H9 (cell line): ENCODE results near the gene CARMIL3. TPM values are rescaled to one million over a fixed set of nuclear protein-coding genes. Genes with fewer than 3 reads are reported as not detected.

ENCODE experiments used
- DNase-seq: peaks from one replicate; pipeline ENCODE4 v3.0.0-alpha.2; 2017
- H2AFZ ChIP-seq: one replicate; pipeline ENCODE4 v1.6.1; 2013; ENCODE audit warnings: mild to moderate bottlenecking, low read length, control low read depth, moderate library complexity
- H2AK5ac ChIP-seq: 2 replicates; pipeline ENCODE4 v1.6.1; 2013; ENCODE audit warnings: low read length, control low read depth, mixed read lengths; ENCODE audit not compliant: insufficient read length
- H2BK120ac ChIP-seq: one replicate; pipeline ENCODE4 v1.6.1; 2013; ENCODE audit warnings: low read depth, mild to moderate bottlenecking, low read length, control low read depth, inconsistent platforms; ENCODE audit not compliant: poor library complexity, severe bottlenecking
- H2BK12ac ChIP-seq: 2 replicates; pipeline ENCODE4 v1.6.1; 2013; ENCODE audit warnings: low read length, control low read depth, mixed read lengths, low read depth; ENCODE audit not compliant: insufficient read length
- H2BK15ac ChIP-seq: 2 replicates; pipeline ENCODE4 v1.6.1; 2013; ENCODE audit warnings: low read depth, low read length, control low read depth
- H2BK20ac ChIP-seq: one replicate; pipeline ENCODE4 v1.6.1; 2013; ENCODE audit warnings: low read depth, mild to moderate bottlenecking, low read length, control low read depth, inconsistent platforms; ENCODE audit not compliant: poor library complexity, severe bottlenecking
- H2BK5ac ChIP-seq: 2 replicates; pipeline ENCODE4 v1.6.1; 2013; ENCODE audit warnings: low read length, control low read depth, mixed read lengths; ENCODE audit not compliant: insufficient read length
- H3K14ac ChIP-seq: 2 replicates; pipeline ENCODE4 v1.6.1; 2013; ENCODE audit warnings: low read length, control low read depth; ENCODE audit not compliant: insufficient read depth
- H3K18ac ChIP-seq: 2 replicates; pipeline ENCODE4 v1.6.1; 2013; ENCODE audit warnings: low read depth, mild to moderate bottlenecking, mixed read lengths, low read length, control low read depth; ENCODE audit not compliant: insufficient read length
- H3K23ac ChIP-seq: 2 replicates; pipeline ENCODE4 v1.6.1; 2013; ENCODE audit warnings: low read length, control low read depth, mixed read lengths, low read depth; ENCODE audit not compliant: insufficient read length
- H3K23me2 ChIP-seq: 2 replicates; pipeline ENCODE4 v1.6.1; 2013; ENCODE audit warnings: low read depth, mild to moderate bottlenecking, mixed read lengths, low read length, control low read depth; ENCODE audit not compliant: insufficient read length, poor library complexity, severe bottlenecking
- H3K27ac ChIP-seq: 2 replicates; pipeline ENCODE4 v1.5.1; 2013; ENCODE audit warnings: low read length, control low read depth, mixed read lengths, low read depth; ENCODE audit not compliant: insufficient read length
- H3K27me3 ChIP-seq: 2 replicates; pipeline ENCODE4 v1.6.1; 2013; ENCODE audit warnings: low read length, control low read depth, inconsistent platforms; ENCODE audit not compliant: insufficient read depth
- H3K4ac ChIP-seq: 2 replicates; pipeline ENCODE4 v1.6.1; 2013; ENCODE audit warnings: low read depth, mild to moderate bottlenecking, control low read depth, inconsistent platforms, low read length, moderate library complexity
- H3K4me1 ChIP-seq: 2 replicates; pipeline ENCODE4 v1.6.1; 2013; ENCODE audit warnings: low read length, control low read depth, inconsistent platforms; ENCODE audit not compliant: insufficient read depth
- H3K4me2 ChIP-seq: 2 replicates; pipeline ENCODE4 v1.6.1; 2013; ENCODE audit warnings: low read length, control low read depth, mixed read lengths; ENCODE audit not compliant: insufficient read length, insufficient read depth
- H3K56ac ChIP-seq: 2 replicates; pipeline ENCODE4 v1.6.1; 2013; ENCODE audit warnings: low read depth, mild to moderate bottlenecking, mixed read lengths, low read length, control low read depth; ENCODE audit not compliant: insufficient read length
- H3K79me1 ChIP-seq: 2 replicates; pipeline ENCODE4 v1.6.1; 2013; ENCODE audit warnings: low read depth, mild to moderate bottlenecking, moderate library complexity, low read length, control low read depth, inconsistent platforms; ENCODE audit not compliant: insufficient read depth, poor library complexity, severe bottlenecking
- H3K79me2 ChIP-seq: 2 replicates; pipeline ENCODE4 v1.6.1; 2013; ENCODE audit warnings: low read length, control low read depth, inconsistent platforms; ENCODE audit not compliant: insufficient read depth
- H3K9ac ChIP-seq: 2 replicates; pipeline ENCODE4 v1.6.1; 2013; ENCODE audit warnings: low read length, control low read depth, mixed read lengths; ENCODE audit not compliant: insufficient read length; ENCODE audit errors: extremely low read depth
- H3K9me3 ChIP-seq: one replicate; pipeline ENCODE4 v1.6.1; 2013; ENCODE audit warnings: low read depth, low read length, inconsistent platforms; ENCODE audit not compliant: control insufficient read depth
- H3T11ph ChIP-seq: one replicate; pipeline ENCODE4 v1.6.1; 2013; ENCODE audit warnings: mild to moderate bottlenecking, low read length, control low read depth, inconsistent platforms
- H4K20me1 ChIP-seq: one replicate; pipeline ENCODE4 v1.6.1; 2013; ENCODE audit not compliant: control insufficient read depth, insufficient read length, insufficient read depth
- H4K5ac ChIP-seq: 2 replicates; pipeline ENCODE4 v1.6.1; 2013; ENCODE audit warnings: low read depth, mild to moderate bottlenecking, mixed read lengths, low read length, control low read depth; ENCODE audit not compliant: insufficient read length
- H4K8ac ChIP-seq: replicated peaks from 2 replicates; pipeline ENCODE4 v1.6.1; 2013; ENCODE audit warnings: low read length, control low read depth, mixed read lengths, low read depth; ENCODE audit not compliant: insufficient read length
- H4K91ac ChIP-seq: 2 replicates; pipeline ENCODE4 v1.6.1; 2013; ENCODE audit warnings: low read depth, mild to moderate bottlenecking, moderate library complexity, mixed read lengths, low read length, control low read depth; ENCODE audit not compliant: insufficient read length
- H3K27ac Mint-ChIP-seq, 3 experiments: 2 replicates in 2 of 3; 3 replicates in 1 of 3; pipeline ENCODE4 v1.8.0; 2020 to 2021; ENCODE audit warnings: mixed read lengths in 3 of 3, mild to moderate bottlenecking in 1 of 3, moderate library complexity in 1 of 3
- H3K27me3 Mint-ChIP-seq: 2 replicates; pipeline ENCODE4 v1.8.0; 2021; ENCODE audit warnings: low read depth, mild to moderate bottlenecking, moderate library complexity, mixed read lengths
- H3K36me3 Mint-ChIP-seq, 3 experiments: 2 replicates in 2 of 3; 3 replicates in 1 of 3; pipeline ENCODE4 v1.8.0; 2020 to 2021; ENCODE audit warnings: low read depth in 3 of 3, mixed read lengths in 3 of 3; ENCODE audit not compliant: insufficient read depth in 1 of 3
- H3K4me1 Mint-ChIP-seq, 2 experiments: 2 replicates each; pipeline ENCODE4 v1.8.0; 2020; ENCODE audit warnings: mixed read lengths in 2 of 2
- H3K4me3 Mint-ChIP-seq, 2 experiments: 2 replicates in 1 of 2; 3 replicates in 1 of 2; pipeline ENCODE4 v1.8.0; 2020 to 2021; ENCODE audit warnings: mild to moderate bottlenecking in 2 of 2, mixed read lengths in 2 of 2, moderate library complexity in 1 of 2
- H3K9me3 Mint-ChIP-seq, 2 experiments: 2 replicates in 1 of 2; 3 replicates in 1 of 2; pipeline ENCODE4 v1.8.0; 2020; ENCODE audit warnings: mild to moderate bottlenecking in 2 of 2, mixed read lengths in 2 of 2, moderate library complexity in 1 of 2
- CTCF ChIP-seq: fragments of 200-600 bp; sonication (generic); conservative IDR thresholded peaks from 3 replicates; pipeline ENCODE4 v1.8.0; 2021; ENCODE audit warnings: antibody characterized with exemption, mild to moderate bottlenecking
- WGBS: extraction: QIAGEN DNeasy Blood & Tissue Kit; methylation state at CpG from one replicate; pipeline ENCODE4 v1.1.7; 2013; ENCODE audit warnings: missing lambda C conversion rate, low lambda C conversion rate, mixed read lengths; ENCODE audit not compliant: insufficient read length; ENCODE audit errors: extremely low coverage; 5-methylcytosine and 5-hydroxymethylcytosine counted together
- total RNA-seq: library from RNA; stranded (reverse); gene quantifications from 2 replicates; pipeline ENCODE4 v1.2.1, GENCODE V29; 2021

CARMIL3 gene
- total RNA-seq, 1 experiment from 2014 or later: 5.8 TPM

DNA sequence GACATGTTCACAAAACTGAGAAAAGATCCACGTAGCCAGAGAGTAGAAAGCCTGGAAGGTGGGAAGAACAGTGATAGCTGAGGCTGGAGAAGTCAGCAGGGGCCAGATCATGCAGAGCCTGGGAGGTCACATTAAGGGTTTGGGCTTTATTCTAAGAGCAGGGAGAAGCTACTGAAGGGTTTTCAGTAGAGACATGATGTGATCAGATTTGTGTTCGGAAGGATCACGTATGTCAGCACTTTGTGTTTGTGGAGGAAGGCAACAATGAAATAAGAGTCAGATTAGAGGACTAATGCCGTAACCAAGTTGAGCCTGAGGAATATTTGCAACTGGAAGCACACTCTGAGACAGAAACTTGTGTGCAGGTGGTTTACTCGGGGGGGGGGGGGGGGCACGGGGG lies 38.1 kb downstream of the CARMIL3 start:
- Histone ChIP-seq H2AFZ (no peak overlapping the region), H3K4me2 (no peak overlapping the region), H2BK15ac (no peak overlapping the region), H3K9ac (no peak overlapping the region), H4K5ac (no peak overlapping the region), H2BK120ac (no peak overlapping the region), H4K91ac (no peak overlapping the region), H3K23ac (no peak overlapping the region), H3K27me3 (no peaks in the 10 kb centered on the region), H3K9me3 (no peaks in the 10 kb centered on the region), H3K4me1 (no peaks in the 10 kb centered on the region; the same call in 1 of the 2 replicates), H3K4ac (no peak overlapping the region), H3K79me2 (no peaks in the 10 kb centered on the region), H2BK20ac (no peak overlapping the region), H2AK5ac (no peak overlapping the region), H3K14ac (no peak overlapping the region), H3T11ph (no peak overlapping the region), H3K18ac (no peak overlapping the region), H3K27ac (no peak overlapping the region), H3K23me2 (peaks cover under 1% of the 10 kb centered on the region), H3K79me1 (no peaks in the 10 kb centered on the region), H3K56ac (no peak overlapping the region), H2BK5ac (no peak overlapping the region), H4K8ac (no peak overlapping the region), H2BK12ac (no peak overlapping the region), H4K20me1 (no peaks in the 10 kb centered on the region)
- TF ChIP-seq CTCF: no peak
- peaks cover 4% of the 10 kb centered on the region for H3K27me3 Mint-ChIP-seq
- DNase-seq: no peak
- H3K36me3 Mint-ChIP-seq: peaks cover 0 to under 1% (median 0%) of the 10 kb centered on the region in 3 experiments; a peak in 1 of 7 replicates
- H3K9me3 Mint-ChIP-seq: no peaks in the 10 kb centered on the region; a peak in 2 of 5 replicates
- WGBS: no CpG with 5 or more reads among the region's 6 CpGs
- H3K27ac Mint-ChIP-seq: no peak overlapping the region; a peak in 1 of 7 replicates
- H3K4me3 Mint-ChIP-seq: no peak overlapping the region
- H3K4me1 Mint-ChIP-seq: peaks cover 16 to 32% of the 10 kb centered on the region in 2 experiments
